Measurements from ENCODE around the gene SELENOT.

DNA sequence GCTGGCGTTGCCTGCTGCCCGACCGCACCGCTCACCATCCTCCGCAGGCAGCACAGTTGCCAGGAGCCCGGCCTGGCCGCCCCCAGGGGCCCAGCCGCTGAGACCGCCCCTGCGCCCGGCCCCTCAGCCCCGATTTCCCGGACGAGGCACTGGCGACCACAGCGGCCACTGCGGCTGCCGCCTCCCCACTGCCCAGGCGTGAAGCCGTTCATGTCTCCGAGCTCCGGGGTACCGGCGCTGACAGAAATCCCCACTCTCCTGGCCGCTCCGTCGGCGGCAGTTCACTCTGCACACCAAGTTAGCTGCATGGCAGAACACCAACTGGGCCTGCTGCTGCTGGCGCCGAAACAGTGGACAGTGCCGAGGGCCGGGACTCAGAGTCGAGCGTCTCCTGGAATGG, 8.5 kb downstream of the SELENOT start:
- TF ChIP-seq, protein P1, sequence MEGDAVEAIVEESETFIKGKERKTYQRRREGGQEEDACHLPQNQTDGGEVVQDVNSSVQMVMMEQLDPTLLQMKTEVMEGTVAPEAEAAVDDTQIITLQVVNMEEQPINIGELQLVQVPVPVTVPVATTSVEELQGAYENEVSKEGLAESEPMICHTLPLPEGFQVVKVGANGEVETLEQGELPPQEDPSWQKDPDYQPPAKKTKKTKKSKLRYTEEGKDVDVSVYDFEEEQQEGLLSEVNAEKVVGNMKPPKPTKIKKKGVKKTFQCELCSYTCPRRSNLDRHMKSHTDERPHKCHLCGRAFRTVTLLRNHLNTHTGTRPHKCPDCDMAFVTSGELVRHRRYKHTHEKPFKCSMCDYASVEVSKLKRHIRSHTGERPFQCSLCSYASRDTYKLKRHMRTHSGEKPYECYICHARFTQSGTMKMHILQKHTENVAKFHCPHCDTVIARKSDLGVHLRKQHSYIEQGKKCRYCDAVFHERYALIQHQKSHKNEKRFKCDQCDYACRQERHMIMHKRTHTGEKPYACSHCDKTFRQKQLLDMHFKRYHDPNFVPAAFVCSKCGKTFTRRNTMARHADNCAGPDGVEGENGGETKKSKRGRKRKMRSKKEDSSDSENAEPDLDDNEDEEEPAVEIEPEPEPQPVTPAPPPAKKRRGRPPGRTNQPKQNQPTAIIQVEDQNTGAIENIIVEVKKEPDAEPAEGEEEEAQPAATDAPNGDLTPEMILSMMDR (IDR thresholded peaks at IDR 0.05) = no peak
- no peak for TF ChIP-seq POLR2A (IDR thresholded peaks at IDR 0.05)

All from uterus (tissue), 2 donors.